Ramos (cell line): ENCODE data around the gene FAT2.
"Not testable (repeated sequence)": the region's sequence is repeated elsewhere in the genome, so short reads cannot be mapped to it uniquely, and the experiment has no call there.

ENCODE experiments used
- in situ Hi-C: fragments of 300-500 bp; cut with MboI; formaldehyde crosslinking; loops from one replicate; pipeline ENCODE4 v1.14.3; 2022; ENCODE audit warnings: low sequenced_read_pairs; ENCODE audit not compliant: unreplicated experiment

The FAT2 gene

GRCh38 chr5:151585970-151586369 lies 5.2 kb downstream of the FAT2 start:
- in situ Hi-C loops = no loop called here

- in situ Hi-C loops = not testable (repeated sequence)
These were observed 5.8 kb downstream of the FAT2 start for GRCh38 chr5:151585344-151585743.

GRCh38 chr5:151584057-151584937 lies 6.8 kb downstream of the FAT2 start:
- in situ Hi-C loops = no loop called here

GRCh38 chr5:151581812-151582583 lies 9.1 kb downstream of the FAT2 start:
- in situ Hi-C loops = no loop called here

GRCh38 chr5:151581347-151581746 lies 9.8 kb downstream of the FAT2 start:
- in situ Hi-C loops = no loop called here

- in situ Hi-C loops = no loop called here
These were observed 10.3 kb downstream of the FAT2 start for GRCh38 chr5:151580858-151581257.

GRCh38 chr5:151580239-151580638 lies 10.9 kb downstream of the FAT2 start:
- in situ Hi-C loops = no loop called here

- in situ Hi-C loops = not testable (repeated sequence)
These were observed 12.0 kb downstream of the FAT2 start for GRCh38 chr5:151579146-151579545.

GRCh38 chr5:151578326-151579025 lies 12.7 kb downstream of the FAT2 start:
- in situ Hi-C loops = no loop called here

- in situ Hi-C loops = no loop called here
These were observed 13.6 kb downstream of the FAT2 start for GRCh38 chr5:151577566-151577965.

GRCh38 chr5:151574444-151574996 lies 16.6 kb downstream of the FAT2 start:
- in situ Hi-C loops = no loop called here

- in situ Hi-C loops = no loop called here
These were observed 18.3 kb downstream of the FAT2 start for GRCh38 chr5:151572657-151573368.

- in situ Hi-C loops = no loop called here
These were observed 19.6 kb downstream of the FAT2 start for GRCh38 chr5:151571270-151572173.

- in situ Hi-C loops = no loop called here
These were observed 20.4 kb downstream of the FAT2 start for GRCh38 chr5:151570512-151571269.

- in situ Hi-C loops = no loop called here
These were observed 21.1 kb downstream of the FAT2 start for GRCh38 chr5:151570058-151570457.

- in situ Hi-C loops = no loop called here
These were observed 21.7 kb downstream of the FAT2 start for GRCh38 chr5:151569132-151570046.

- in situ Hi-C loops = no loop called here
These were observed 23.1 kb downstream of the FAT2 start for GRCh38 chr5:151568036-151568435.
